Nephron (organoid): Measurements from ENCODE around the gene P3H3.

ENCODE experiments used
- H3K27ac Mint-ChIP-seq, 3 experiments: 2 replicates each; pipeline ENCODE4 v1.8.0; 2020; ENCODE audit warnings: mixed read lengths in 3 of 3, mild to moderate bottlenecking in 2 of 3, moderate library complexity in 1 of 3
- H3K27me3 Mint-ChIP-seq: 2 replicates; pipeline ENCODE4 v1.8.0; 2021; ENCODE audit warnings: low read depth, mild to moderate bottlenecking, moderate library complexity, mixed read lengths
- H3K36me3 Mint-ChIP-seq: 2 replicates; pipeline ENCODE4 v1.8.0; 2020; ENCODE audit warnings: low read depth, mixed read lengths
- H3K4me1 Mint-ChIP-seq: 2 replicates; pipeline ENCODE4 v1.8.0; 2020; ENCODE audit warnings: mixed read lengths
- H3K4me3 Mint-ChIP-seq, 3 experiments: 2 replicates each; pipeline ENCODE4 v1.8.0; 2020; ENCODE audit warnings: mild to moderate bottlenecking in 3 of 3, mixed read lengths in 3 of 3, moderate library complexity in 2 of 3
- H3K9me3 Mint-ChIP-seq: 2 replicates; pipeline ENCODE4 v1.8.0; 2020; ENCODE audit warnings: mixed read lengths
- CTCF ChIP-seq, 3 experiments: fragments of 200-600 bp; sonication (generic); IDR thresholded peaks; one replicate each; pipeline ENCODE4 v1.5.0; 2021; ENCODE audit warnings: antibody characterized with exemption in 3 of 3; ENCODE audit not compliant: unreplicated experiment in 3 of 3

Gene P3H3

GRCh38 chr12:6810758-6811157 is 17.4 kb upstream of the P3H3 start:
- peak overlapping the region in 1 of 3 experiments; percentile 23 for H3K27ac Mint-ChIP-seq
- no peaks in the 10 kb centered on the region for H3K36me3 Mint-ChIP-seq
- no peak overlapping the region for H3K4me3 Mint-ChIP-seq
- H3K4me1 Mint-ChIP-seq, result no peaks in the 10 kb centered on the region
- no peak for TF ChIP-seq CTCF (IDR thresholded peaks at IDR 0.05; ENCODE audit: unreplicated experiment in 3 of 3)
- H3K27me3 Mint-ChIP-seq, result peaks cover 4% of the 10 kb centered on the region
- no peaks in the 10 kb centered on the region for H3K9me3 Mint-ChIP-seq

GRCh38 chr12:6813363-6813762 is 14.8 kb upstream of the P3H3 start:
- H3K36me3 Mint-ChIP-seq, result no peaks in the 10 kb centered on the region
- no peak for TF ChIP-seq CTCF (IDR thresholded peaks at IDR 0.05; ENCODE audit: unreplicated experiment in 3 of 3)
- H3K27me3 Mint-ChIP-seq, result peaks cover 5% of the 10 kb centered on the region
- peaks cover 4% of the 10 kb centered on the region for H3K4me1 Mint-ChIP-seq
- no peaks in the 10 kb centered on the region for H3K9me3 Mint-ChIP-seq
- H3K4me3 Mint-ChIP-seq, result no peak overlapping the region
- H3K27ac Mint-ChIP-seq, result no peak overlapping the region

GRCh38 chr12:6816598-6816997 is 11.6 kb upstream of the P3H3 start:
- peaks cover 4% of the 10 kb centered on the region for H3K27me3 Mint-ChIP-seq
- no peaks in the 10 kb centered on the region for H3K36me3 Mint-ChIP-seq
- no peak for TF ChIP-seq CTCF (IDR thresholded peaks at IDR 0.05; ENCODE audit: unreplicated experiment in 3 of 3)
- peak overlapping the region in 2 of 3 experiments; percentile 20 to 38 for H3K27ac Mint-ChIP-seq
- H3K4me1 Mint-ChIP-seq, result peaks cover 30% of the 10 kb centered on the region
- H3K9me3 Mint-ChIP-seq, result no peaks in the 10 kb centered on the region
- H3K4me3 Mint-ChIP-seq, result no peak overlapping the region

GRCh38 chr12:6817098-6817497 is 11.1 kb upstream of the P3H3 start:
- no peak overlapping the region for H3K4me3 Mint-ChIP-seq
- peaks cover 4% of the 10 kb centered on the region for H3K27me3 Mint-ChIP-seq
- no peaks in the 10 kb centered on the region for H3K9me3 Mint-ChIP-seq
- no peak for TF ChIP-seq CTCF (IDR thresholded peaks at IDR 0.05; ENCODE audit: unreplicated experiment in 3 of 3)
- peaks cover 30% of the 10 kb centered on the region for H3K4me1 Mint-ChIP-seq
- no peaks in the 10 kb centered on the region for H3K36me3 Mint-ChIP-seq
- peak overlapping the region in 1 of 3 experiments; percentile 38 for H3K27ac Mint-ChIP-seq

- TF ChIP-seq CTCF (IDR thresholded peaks at IDR 0.05; ENCODE audit: unreplicated experiment in 3 of 3), result no peak
- Mint-ChIP-seq H3K27ac (peak overlapping the region in 2 of 3 experiments; percentile 3 to 59), H3K9me3 (no peaks in the 10 kb centered on the region), H3K4me1 (peaks cover 32% of the 10 kb centered on the region), H3K27me3 (peaks cover 4% of the 10 kb centered on the region), H3K4me3 (no peak overlapping the region), H3K36me3 (no peaks in the 10 kb centered on the region)
Measured at GRCh38 chr12:6817662-6818157, 10.5 kb upstream of the P3H3 start.

GRCh38 chr12:6818222-6818621 is 10.0 kb upstream of the P3H3 start:
- Mint-ChIP-seq H3K4me1 (peaks cover 37% of the 10 kb centered on the region), H3K4me3 (peak overlapping the region in 1 of 3 experiments; percentile 59), H3K27ac (peak overlapping the region; percentile 54 to 98 (median 63)), H3K36me3 (no peaks in the 10 kb centered on the region), H3K27me3 (peaks cover 4% of the 10 kb centered on the region), H3K9me3 (no peaks in the 10 kb centered on the region)
- TF ChIP-seq CTCF (IDR thresholded peaks at IDR 0.05; ENCODE audit: unreplicated experiment in 3 of 3), result no peak
